Thymus (tissue), 14 donors: Measurements from ENCODE around the gene SLC6A6. TPM values are rescaled to one million over a fixed set of nuclear protein-coding genes. Genes with fewer than 3 reads are reported as not detected.
A peak's percentile ranks its signal among the peaks of the same experiment; 100 is the strongest.

Experiments used
- DNase-seq, 9 donors: peaks; one replicate each; pipeline ENCODE4 v3.0.0-alpha.2; 2013; ENCODE audit warnings: low spot score in 9 of 9, low read depth in 6 of 9, missing footprints in 1 of 9
- H3K27ac ChIP-seq, 2 donors: one replicate each; pipeline ENCODE4 v1.5.1; 2013; ENCODE audit warnings: control low read depth in 1 of 2, low read depth in 1 of 2, low read length in 1 of 2, mild to moderate bottlenecking in 1 of 2, moderate library complexity in 1 of 2
- H3K27me3 ChIP-seq, 2 donors: one replicate each; pipeline ENCODE4 v1.5.1; 2013; ENCODE audit warnings: low read length in 1 of 2; ENCODE audit not compliant: control insufficient read depth in 2 of 2, insufficient read depth in 1 of 2
- H3K36me3 ChIP-seq, 2 donors: one replicate each; pipeline ENCODE4 v1.5.1; 2013; ENCODE audit warnings: low read length in 1 of 2, mild to moderate bottlenecking in 1 of 2, moderate library complexity in 1 of 2; ENCODE audit not compliant: control insufficient read depth in 2 of 2, insufficient read depth in 2 of 2
- H3K4me1 ChIP-seq, 2 donors: one replicate each; pipeline ENCODE4 v1.5.1; 2013; ENCODE audit warnings: low read length in 2 of 2; ENCODE audit not compliant: control insufficient read depth in 2 of 2, insufficient read depth in 2 of 2
- H3K4me3 ChIP-seq, 2 donors: one replicate each; pipeline ENCODE4 v1.5.1; 2013; ENCODE audit warnings: low read length in 2 of 2, control low read depth in 1 of 2, mild to moderate bottlenecking in 1 of 2
- H3K9me3 ChIP-seq, 2 donors: one replicate each; pipeline ENCODE4 v1.5.1; 2013; ENCODE audit warnings: low read length in 1 of 2, mild to moderate bottlenecking in 1 of 2; ENCODE audit not compliant: control insufficient read depth in 2 of 2, insufficient read depth in 1 of 2
- WGBS: extraction: QIAGEN DNeasy Blood & Tissue Kit; methylation state at CpG from one replicate; pipeline ENCODE4 v1.1.7; 2013; 5-methylcytosine and 5-hydroxymethylcytosine counted together
- long read RNA-seq, 10 donors: transcript quantifications; one replicate each; lab custom pipeline, GENCODE V29; 2026
- polyA plus RNA-seq: library from polyadenylated mRNA; stranded (reverse); fragments of 200-250 nt; gene quantifications from one replicate; pipeline ENCODE4 v1.2.3, GENCODE V29; 2013
- total RNA-seq: library from RNA; stranded (reverse); fragments of 120-200 nt; gene quantifications from one replicate; pipeline ENCODE4 v1.2.4, GENCODE V29; 2013
- donor health status: healthy.

Gene SLC6A6
- total RNA-seq (8.2 TPM), polyA plus RNA-seq (5.2 TPM)
- long read RNA-seq, donor 1: 0 reads
- long read RNA-seq, donor 2: 0 reads
- long read RNA-seq, donor 3, full-length matches to known transcripts: 2 of 2 reads
- long read RNA-seq, donor 3, partial matches to known transcripts: 0 of 2 reads
- long read RNA-seq, donor 3, other reads (novel, unspliced or antisense): 0 of 2 reads
- long read RNA-seq, donor 4, full-length matches to known transcripts: 2 of 2 reads
- long read RNA-seq, donor 4, partial matches to known transcripts: 0 of 2 reads
- long read RNA-seq, donor 4, other reads (novel, unspliced or antisense): 0 of 2 reads
- long read RNA-seq, donor 5, full-length matches to known transcripts: 3 of 3 reads
- long read RNA-seq, donor 5, partial matches to known transcripts: 0 of 3 reads
- long read RNA-seq, donor 5, other reads (novel, unspliced or antisense): 0 of 3 reads
- long read RNA-seq, donor 6, partial matches to known transcripts: 0 of 1 reads
- long read RNA-seq, donor 6, other reads (novel, unspliced or antisense): 0 of 1 reads
- long read RNA-seq, donor 7, partial matches to known transcripts: 0 of 1 reads
- long read RNA-seq, donor 7, other reads (novel, unspliced or antisense): 0 of 1 reads
- long read RNA-seq, donor 8: 0 reads
- long read RNA-seq, donor 9, partial matches to known transcripts: 0 of 1 reads
- long read RNA-seq, donor 9, other reads (novel, unspliced or antisense): 0 of 1 reads
- long read RNA-seq, donor 10: 0 reads

DNA sequence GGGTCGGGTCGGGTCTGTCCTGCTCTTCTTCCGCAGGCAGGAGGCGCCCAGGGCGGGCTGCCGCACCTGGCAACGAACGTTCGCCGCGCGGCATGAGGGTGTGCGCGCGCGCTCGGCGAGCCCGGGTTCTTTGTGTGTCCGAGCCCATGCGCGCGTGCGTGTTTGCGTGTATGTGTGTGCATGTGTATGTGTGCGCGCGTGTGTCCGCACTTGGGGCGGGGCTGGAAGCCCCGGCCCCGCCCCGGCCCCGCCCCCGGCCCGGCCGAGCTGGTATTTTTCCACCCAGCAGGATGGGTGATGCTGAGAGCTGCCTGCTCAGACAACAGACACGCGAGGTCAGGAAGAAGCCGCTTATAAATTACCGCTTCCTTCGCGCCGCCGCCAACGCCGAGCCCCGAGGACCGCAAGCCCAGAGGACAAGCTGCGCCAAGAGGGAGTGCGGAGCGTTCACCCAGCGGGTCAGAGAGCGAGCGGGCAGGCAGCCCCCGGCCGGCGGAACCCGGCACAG, at the start of gene SLC6A6:
SLC6A6 (plus strand) TSS at position 303 of the 508 bp plus-strand sequence. CDS start 41,029 bp downstream, outside the sequence.
- DNase-seq: peak; percentile 73 to 98 (median 94)
- under 1% methylated on average over 59 of the region's 59 CpGs for WGBS
- H3K9me3 ChIP-seq: no peaks in the 10 kb centered on the region
- H3K27ac ChIP-seq: peak within 1 kb of the TSS; percentile 92 to 93
- H3K36me3 ChIP-seq: peaks cover 0 to 5% of the 10 kb centered on the region in 2 donors
- H3K4me3 ChIP-seq: peak within 1 kb of the TSS; percentile 71 to 72
- peaks cover 22 to 41% of the 10 kb centered on the region in 2 donors for H3K4me1 ChIP-seq
- peaks cover 0 to 2% of the 10 kb centered on the region in 2 donors for H3K27me3 ChIP-seq

DNA sequence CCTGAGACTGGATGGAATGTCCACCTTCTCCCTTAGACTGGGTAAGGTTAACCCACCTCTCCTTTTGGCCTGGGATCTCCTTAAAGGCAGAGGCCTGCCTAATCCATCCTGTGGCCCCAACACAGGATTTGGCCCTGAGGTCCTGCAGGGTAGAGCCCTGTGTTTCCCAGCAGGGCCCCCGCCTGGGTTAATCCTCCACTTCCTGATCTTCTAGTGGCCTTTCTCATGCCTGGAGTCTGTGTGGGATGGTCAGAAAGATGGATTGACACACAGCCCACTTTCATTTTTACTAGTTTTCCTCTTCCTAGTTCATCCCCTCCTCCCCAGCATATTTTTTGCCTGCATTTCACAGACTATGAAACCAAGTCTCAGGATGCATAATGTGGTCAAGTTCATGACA, 48.9 kb upstream of the SLC6A6 start:
- Histone ChIP-seq H3K27ac (no peak overlapping the region), H3K9me3 (peaks cover 0 to 3% of the 10 kb centered on the region in 2 donors), H3K36me3 (no peaks in the 10 kb centered on the region), H3K4me3 (no peak overlapping the region), H3K27me3 (no peaks in the 10 kb centered on the region), H3K4me1 (no peaks in the 10 kb centered on the region)
- 95% methylated on average over 1 of the region's 1 CpG for WGBS
- no peak for DNase-seq

GRCh38 chr3:14357463-14357862, 44.9 kb upstream of the SLC6A6 start:
- H3K27me3 ChIP-seq: no peaks in the 10 kb centered on the region
- no peak for DNase-seq
- H3K4me3 ChIP-seq: no peak overlapping the region
- H3K27ac ChIP-seq: no peak overlapping the region
- 97% methylated on average over 1 of the region's 1 CpG for WGBS
- H3K9me3 ChIP-seq: no peaks in the 10 kb centered on the region
- H3K36me3 ChIP-seq: no peaks in the 10 kb centered on the region
- H3K4me1 ChIP-seq: no peaks in the 10 kb centered on the region

DNA sequence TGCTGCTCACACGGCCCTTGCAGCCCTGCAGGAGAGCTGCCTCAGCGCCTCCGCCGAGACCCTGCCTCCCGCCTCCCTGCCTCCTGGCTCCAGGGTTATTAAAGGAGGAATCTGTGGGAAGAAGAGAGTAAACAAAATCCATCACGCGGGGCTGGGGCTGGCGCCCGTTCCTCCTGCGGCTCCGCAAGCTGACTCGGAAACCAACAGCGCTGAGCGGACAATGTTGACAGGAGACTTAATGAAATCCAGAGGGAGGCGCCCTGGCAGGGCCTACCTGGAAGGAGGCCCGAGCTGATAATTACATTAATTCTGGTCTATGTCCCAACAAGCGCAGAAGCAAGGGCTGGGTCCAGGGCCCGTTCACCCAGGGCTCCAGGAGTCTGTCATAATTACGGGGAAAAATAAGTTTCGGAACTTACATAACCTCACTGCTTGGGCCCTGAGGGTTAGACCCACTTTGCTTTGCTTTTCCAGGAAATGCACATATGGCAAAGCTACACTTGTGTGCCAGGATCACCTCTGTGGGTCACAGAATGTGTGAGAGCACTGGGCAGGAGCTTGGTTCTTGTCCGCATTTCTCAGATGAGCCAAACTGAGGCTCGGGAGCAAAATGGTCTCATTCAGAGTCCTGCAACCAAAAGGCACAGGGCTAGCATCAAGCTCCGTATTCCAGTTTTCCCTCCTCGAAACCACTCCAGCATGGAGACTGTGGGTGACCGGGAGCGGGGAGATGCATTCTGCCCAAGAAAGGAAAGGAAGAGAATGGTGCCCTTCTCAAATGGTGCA, 43.8 kb upstream of the SLC6A6 start:
- H3K9me3 ChIP-seq: no peaks in the 10 kb centered on the region
- no peaks in the 10 kb centered on the region for H3K4me1 ChIP-seq
- H3K36me3 ChIP-seq: no peaks in the 10 kb centered on the region
- no peak overlapping the region for H3K27ac ChIP-seq
- no peak overlapping the region for H3K4me3 ChIP-seq
- WGBS: 92% methylated on average over 26 of the region's 26 CpGs
- no peak for DNase-seq
- H3K27me3 ChIP-seq: no peaks in the 10 kb centered on the region

GRCh38 chr3:14359348-14359747, 43.1 kb upstream of the SLC6A6 start:
- Histone ChIP-seq H3K27ac (no peak overlapping the region), H3K4me1 (no peaks in the 10 kb centered on the region), H3K4me3 (no peak overlapping the region), H3K27me3 (no peaks in the 10 kb centered on the region), H3K36me3 (no peaks in the 10 kb centered on the region), H3K9me3 (no peaks in the 10 kb centered on the region)
- WGBS: 94% methylated on average over 3 of the region's 3 CpGs
- DNase-seq: no peak

DNA sequence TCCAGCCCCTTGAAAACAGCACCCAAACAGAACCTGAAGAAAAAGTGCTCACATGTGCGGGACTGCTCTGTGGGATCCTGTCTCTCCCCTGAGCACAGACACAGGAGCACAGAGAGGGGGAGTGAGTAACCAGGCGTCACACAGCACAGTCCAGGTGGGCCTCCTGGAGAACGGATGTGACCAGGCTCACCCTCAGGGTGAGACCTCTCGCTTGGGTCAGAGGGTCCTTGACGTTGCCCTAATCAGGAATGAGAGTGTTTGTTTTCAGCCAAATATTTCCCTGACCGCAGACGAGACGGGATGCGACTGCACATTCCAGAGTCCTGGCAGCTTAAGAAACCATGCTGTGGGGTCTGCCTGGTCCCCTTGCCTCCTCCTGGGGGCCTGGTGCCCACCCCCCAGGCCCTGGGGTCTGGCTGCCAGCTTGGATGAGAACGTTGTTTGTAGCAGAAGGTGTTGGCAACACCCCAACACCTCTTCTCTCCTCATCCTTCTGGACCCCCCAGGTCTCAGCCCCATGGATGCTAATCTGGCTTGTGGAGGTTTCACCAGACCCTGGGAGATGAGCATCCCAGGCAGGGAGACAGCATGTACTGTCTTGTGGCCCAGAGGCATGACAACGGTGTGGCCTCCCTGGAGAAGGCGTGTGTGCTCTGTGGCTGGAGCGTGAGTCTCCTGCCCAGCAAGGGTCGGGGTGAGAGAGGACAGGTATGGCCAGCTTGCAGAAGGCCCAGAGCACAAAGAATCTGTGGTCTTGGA, 42.1 kb upstream of the SLC6A6 start:
- no peaks in the 10 kb centered on the region for H3K27me3 ChIP-seq
- H3K27ac ChIP-seq: no peak overlapping the region
- H3K4me3 ChIP-seq: no peak overlapping the region
- 94% methylated on average over 14 of the region's 14 CpGs for WGBS
- H3K36me3 ChIP-seq: no peaks in the 10 kb centered on the region
- H3K4me1 ChIP-seq: no peaks in the 10 kb centered on the region
- no peak for DNase-seq
- H3K9me3 ChIP-seq: no peaks in the 10 kb centered on the region

GRCh38 chr3:14361068-14361677, 41.2 kb upstream of the SLC6A6 start:
- no peaks in the 10 kb centered on the region for H3K36me3 ChIP-seq
- H3K27me3 ChIP-seq: no peaks in the 10 kb centered on the region
- H3K4me3 ChIP-seq: no peak overlapping the region
- no peak for DNase-seq
- no peaks in the 10 kb centered on the region for H3K4me1 ChIP-seq
- H3K9me3 ChIP-seq: no peaks in the 10 kb centered on the region
- no peak overlapping the region for H3K27ac ChIP-seq
- 95% methylated on average over 8 of the region's 8 CpGs for WGBS

GRCh38 chr3:14362890-14363289, 39.5 kb upstream of the SLC6A6 start:
- Histone ChIP-seq H3K9me3 (no peaks in the 10 kb centered on the region), H3K4me3 (no peak overlapping the region), H3K36me3 (no peaks in the 10 kb centered on the region), H3K4me1 (no peaks in the 10 kb centered on the region), H3K27ac (no peak overlapping the region), H3K27me3 (peaks cover 0 to 3% of the 10 kb centered on the region in 2 donors)
- 96% methylated on average over 3 of the region's 3 CpGs for WGBS
- DNase-seq: no peak
